Fibroblast of skin of right biceps (primary cell): ENCODE measurements around the gene NHSL1.
"Not testable (repeated sequence)": the region's sequence is repeated elsewhere in the genome, so short reads cannot be mapped to it uniquely, and the experiment has no call there.

Experiments
- DNase-seq: peaks from one replicate; pipeline ENCODE4 v3.0.0-alpha.2; 2013

NHSL1 gene

GRCh38 chr6:138454981-138455706 lies 44.1 kb downstream of the NHSL1 start:
- DNase-seq = peak; percentile 9

DNA sequence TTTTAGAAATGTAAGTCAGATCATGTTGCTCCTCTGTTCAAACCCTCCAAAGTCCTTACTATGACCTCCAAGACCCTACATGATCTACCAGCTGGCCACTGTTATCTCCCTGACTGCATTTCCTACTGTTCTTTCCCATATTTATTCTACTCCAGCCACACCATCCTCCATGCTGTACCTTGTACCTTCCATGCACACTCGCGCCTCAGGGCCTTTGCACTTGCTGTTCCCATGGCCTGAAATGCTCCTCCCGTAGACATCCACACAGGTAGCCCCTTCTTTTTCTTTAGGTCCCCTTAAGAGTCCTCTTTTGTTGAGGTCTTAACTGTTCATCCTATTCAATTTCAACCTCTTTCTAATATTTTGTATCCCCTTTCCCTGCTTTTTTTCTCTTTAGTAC lies 48.3 kb downstream of the NHSL1 start:
- no peak for DNase-seq

DNA sequence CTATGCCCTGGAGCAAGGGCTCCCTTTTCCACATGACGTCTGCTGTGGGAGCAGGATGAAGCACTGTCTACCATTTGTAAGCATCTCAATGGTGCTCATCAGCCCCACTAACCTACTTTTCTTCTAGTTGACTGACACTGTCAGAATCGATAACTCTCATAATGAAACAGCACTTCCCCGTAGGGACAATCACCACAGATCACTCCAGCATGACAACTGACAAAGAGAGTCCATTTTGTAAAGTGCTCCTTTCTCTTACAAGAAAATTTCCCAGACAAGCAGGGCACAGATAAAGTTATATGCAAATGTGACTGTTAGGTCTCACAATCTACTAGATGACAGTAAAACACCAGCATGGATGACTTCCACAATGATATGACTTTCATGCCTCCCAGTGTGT lies 48.8 kb downstream of the NHSL1 start:
- no peak for DNase-seq

- DNase-seq = no peak
Observed at GRCh38 chr6:138446821-138447220, 52.5 kb downstream of the NHSL1 start.

DNA sequence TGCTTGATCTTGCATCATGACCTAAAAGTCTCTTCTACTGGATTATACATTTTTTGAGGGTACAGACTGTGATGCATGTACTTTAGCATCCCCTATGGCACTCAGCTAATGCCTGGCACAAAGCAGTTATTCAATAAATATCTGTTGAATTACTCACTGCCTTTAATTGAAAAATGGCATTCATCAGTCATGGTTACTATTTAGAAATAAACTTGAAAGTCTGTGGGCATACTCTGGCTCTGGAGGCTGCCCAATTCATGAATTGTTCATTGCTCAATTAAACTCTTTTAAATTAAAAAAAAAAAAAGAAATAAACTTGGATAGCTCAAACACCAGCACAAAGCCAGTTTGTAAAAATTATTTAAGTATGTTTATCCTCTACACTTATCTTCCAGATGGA lies 55.3 kb downstream of the NHSL1 start:
- no peak for DNase-seq

GRCh38 chr6:138442663-138443062 lies 56.6 kb downstream of the NHSL1 start:
- DNase-seq = no peak

- no peak for DNase-seq
Observed at GRCh38 chr6:138441965-138442364, 57.3 kb downstream of the NHSL1 start.

- no peak for DNase-seq
Observed at GRCh38 chr6:138440758-138441357, 58.4 kb downstream of the NHSL1 start.

DNA sequence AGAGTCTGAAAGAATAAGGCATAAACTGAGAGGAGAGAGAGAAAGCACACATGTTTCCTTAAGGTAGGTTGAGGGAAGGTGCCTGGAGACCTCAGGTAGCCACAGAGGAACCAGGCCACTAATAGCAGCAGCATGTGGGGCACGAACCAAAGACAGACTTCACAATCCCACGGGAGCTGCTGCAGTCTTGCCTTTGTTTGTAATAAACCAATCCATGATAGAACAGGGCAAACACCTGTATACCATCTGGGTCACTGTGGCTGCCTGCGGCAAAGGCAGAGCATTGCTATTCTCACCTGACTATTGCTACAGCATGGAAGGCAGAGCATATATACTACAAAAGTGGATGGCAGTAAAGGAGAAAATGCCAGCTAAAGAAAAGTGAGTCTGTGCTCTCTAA lies 59.0 kb downstream of the NHSL1 start:
- no peak for DNase-seq

- DNase-seq = no peak
Observed at GRCh38 chr6:138439546-138439945, 59.7 kb downstream of the NHSL1 start.

DNA sequence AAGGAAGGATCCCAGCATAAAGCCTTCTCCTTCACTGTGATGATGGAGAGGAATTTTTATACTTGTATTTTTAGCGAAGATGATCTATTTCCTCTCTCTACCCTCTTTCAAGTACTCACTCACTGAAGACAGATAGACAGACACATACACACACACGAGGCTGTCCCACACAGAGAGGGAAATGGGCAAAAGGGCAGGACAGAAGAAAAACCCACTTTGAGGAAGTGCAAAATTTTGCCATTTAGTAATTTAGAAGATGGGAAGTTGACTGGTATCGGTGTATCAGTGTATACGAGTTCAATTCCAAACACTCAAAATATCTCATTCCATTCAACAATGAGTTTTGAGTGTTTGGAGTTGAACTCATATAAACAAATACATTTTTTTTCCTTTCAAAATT lies 64.4 kb downstream of the NHSL1 start:
- DNase-seq = no peak

DNA sequence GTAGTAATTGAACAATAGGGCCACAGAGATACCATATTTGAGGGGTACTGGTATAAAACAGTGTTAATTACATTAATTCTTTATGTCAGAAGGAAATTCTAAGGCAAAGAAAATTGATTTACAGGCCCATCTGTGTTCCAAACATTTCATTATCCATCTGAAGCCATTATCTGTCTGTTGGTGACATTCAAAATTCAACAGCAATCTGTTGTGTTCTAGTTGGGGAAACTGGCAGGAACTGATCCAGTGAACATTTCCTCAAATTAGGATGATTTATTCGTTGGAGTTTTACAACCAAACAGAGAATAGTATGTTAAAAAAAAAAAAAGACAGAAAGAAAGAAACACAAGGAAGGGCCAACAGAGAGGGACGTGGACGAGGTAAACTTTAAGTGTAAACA lies 65.2 kb downstream of the NHSL1 start:
- DNase-seq = no peak

DNA sequence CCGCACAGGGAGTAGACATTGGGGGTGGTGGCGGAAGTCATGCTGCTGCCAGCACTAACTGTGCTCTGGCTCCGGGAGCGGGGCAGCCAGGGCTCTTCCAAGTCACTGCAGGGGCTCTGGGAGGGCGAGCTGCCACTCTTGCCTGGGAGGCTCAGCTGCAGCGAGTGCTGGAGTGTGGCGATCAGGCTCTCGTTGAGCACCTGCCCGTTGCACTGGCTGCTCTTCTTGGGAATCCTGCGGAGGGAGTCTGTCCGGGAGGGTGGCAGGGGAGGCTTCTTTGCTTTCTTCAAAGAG lies 67.3 kb downstream of the NHSL1 start:
- no peak for DNase-seq

- no peak for DNase-seq
Observed at GRCh38 chr6:138431256-138432062, 67.8 kb downstream of the NHSL1 start.

- no peak for DNase-seq
Observed at GRCh38 chr6:138430361-138431145, 68.7 kb downstream of the NHSL1 start.

DNA sequence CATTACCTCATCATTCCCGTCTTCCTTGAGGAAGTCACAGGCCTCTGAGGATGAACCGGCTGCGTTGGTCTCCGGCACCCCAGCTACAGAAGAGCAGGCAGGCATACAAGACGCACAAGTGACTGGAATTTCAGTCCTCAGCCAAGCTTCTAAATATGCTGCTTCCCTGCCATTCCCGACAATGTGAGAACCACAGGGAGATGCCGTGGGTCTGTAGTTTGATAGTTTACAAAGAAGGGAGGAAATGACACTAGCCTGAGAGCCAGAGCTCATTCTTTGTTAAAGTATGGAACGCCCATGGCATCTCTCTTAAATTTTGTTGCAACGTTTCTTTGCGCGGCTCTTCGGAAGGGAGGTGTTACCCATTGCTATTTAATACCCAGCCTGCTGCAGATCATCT lies 69.5 kb downstream of the NHSL1 start:
- no peak for DNase-seq

- DNase-seq = peak; percentile 59
Observed at GRCh38 chr6:138428944-138429598, 70.2 kb downstream of the NHSL1 start.

GRCh38 chr6:138427701-138428100 lies 71.6 kb downstream of the NHSL1 start:
- DNase-seq = no peak

DNA sequence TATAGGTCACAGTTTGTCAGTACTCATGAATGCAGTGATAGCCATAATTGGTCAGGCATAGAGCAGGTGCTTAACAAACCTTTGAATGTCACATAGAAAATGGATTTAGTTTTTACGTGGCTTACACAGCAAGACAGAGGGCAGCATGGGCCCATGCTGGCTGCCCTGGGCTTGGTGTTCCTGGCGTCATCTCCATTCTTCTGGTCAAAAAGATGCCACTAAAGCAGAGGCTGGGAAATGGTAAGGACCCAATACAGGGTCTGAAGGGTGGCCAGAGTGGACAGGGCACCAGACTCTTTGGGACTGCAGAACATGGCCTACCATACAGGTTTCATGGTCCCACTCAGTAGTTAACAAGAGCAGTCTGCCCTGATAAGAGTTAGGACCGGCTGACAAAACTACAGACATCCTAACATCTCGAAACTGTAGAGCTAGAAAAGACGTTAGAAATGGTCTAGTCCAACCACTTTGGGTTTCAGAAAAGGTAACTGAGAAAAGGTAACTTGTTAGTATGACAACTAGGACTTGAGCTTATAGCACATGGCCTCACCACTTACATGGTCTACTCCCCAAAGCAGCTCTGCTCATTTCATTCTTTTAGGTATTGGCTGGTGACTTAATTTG lies 72.7 kb downstream of the NHSL1 start:
- DNase-seq = no peak

DNA sequence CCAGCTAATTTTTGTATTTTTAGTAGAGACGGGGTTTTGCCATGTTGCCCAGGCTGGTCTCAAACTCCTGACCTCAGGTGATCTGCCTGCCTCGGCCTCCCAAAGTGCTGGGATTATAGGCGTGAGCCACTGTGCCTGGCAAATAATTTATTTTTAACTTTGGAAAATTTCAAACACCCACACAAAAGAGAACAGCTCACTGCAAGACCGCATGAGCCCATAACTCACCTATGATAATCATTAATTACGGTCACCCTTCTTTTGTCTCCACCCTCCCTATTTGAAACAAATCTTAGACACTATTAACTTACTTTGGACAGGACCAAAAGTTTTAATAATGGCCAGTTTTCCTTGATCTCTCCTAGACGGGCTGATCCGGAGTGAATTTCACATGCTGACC lies 74.0 kb downstream of the NHSL1 start:
- DNase-seq = not testable (repeated sequence)

- DNase-seq = no peak
Observed at GRCh38 chr6:138424004-138424904, 75.0 kb downstream of the NHSL1 start.
